ENCODE measurements around the gene NAGA.

DNA sequence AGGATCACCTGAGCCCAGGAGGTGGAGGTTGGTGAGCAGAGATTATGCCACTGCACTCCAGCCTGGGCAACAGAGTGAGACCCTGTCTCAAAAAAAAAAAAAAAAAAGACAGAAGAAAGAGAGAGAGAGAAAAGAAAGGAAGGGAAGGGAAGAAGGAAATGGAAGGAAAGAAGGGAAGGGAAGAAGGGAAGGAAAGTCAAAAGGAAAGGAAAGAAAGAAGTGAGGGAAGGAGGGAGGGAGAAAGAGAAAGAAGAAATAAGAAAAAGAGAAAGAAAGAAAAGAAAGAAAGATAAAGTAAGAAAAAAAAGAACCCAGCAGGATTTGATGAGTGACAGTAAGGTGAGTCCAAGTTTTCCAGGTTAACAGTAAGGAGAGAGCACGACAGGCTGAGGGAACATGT lies 52.4 kb downstream of the NAGA start:
- TF ChIP-seq, protein P1, sequence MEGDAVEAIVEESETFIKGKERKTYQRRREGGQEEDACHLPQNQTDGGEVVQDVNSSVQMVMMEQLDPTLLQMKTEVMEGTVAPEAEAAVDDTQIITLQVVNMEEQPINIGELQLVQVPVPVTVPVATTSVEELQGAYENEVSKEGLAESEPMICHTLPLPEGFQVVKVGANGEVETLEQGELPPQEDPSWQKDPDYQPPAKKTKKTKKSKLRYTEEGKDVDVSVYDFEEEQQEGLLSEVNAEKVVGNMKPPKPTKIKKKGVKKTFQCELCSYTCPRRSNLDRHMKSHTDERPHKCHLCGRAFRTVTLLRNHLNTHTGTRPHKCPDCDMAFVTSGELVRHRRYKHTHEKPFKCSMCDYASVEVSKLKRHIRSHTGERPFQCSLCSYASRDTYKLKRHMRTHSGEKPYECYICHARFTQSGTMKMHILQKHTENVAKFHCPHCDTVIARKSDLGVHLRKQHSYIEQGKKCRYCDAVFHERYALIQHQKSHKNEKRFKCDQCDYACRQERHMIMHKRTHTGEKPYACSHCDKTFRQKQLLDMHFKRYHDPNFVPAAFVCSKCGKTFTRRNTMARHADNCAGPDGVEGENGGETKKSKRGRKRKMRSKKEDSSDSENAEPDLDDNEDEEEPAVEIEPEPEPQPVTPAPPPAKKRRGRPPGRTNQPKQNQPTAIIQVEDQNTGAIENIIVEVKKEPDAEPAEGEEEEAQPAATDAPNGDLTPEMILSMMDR (IDR thresholded peaks at IDR 0.05), result no peak
- no peak for TF ChIP-seq EZH2 (IDR thresholded peaks at IDR 0.05; ENCODE audit: borderline replicate concordance, insufficient read depth, low read depth, low read length, poor library complexity, severe bottlenecking)
